NCI-H1930 (cell line): ENCODE data around the gene CBFB.
A peak's percentile ranks its signal among the peaks of the same experiment; 100 is the strongest.
"Not testable (repeated sequence)": the region's sequence is repeated elsewhere in the genome, so short reads cannot be mapped to it uniquely, and the experiment has no call there.

Experiments
- DNase-seq, 2 experiments: peaks; one replicate each; lab custom pipeline; 2025; lab: John Stamatoyannopoulos, UW

CBFB gene

GRCh38 chr16:67028696-67029253 is at the start of gene CBFB:
TSS of gene CBFB (plus strand) at chr16:67029149. CDS start at chr16:67029408, 259 bp downstream.
- peak; percentile 77 to 83 for DNase-seq

GRCh38 chr16:66983033-66983432 is 45.9 kb upstream of the CBFB start:
- no peak for DNase-seq

- no peak for DNase-seq
These were observed 44.0 kb upstream of the CBFB start for GRCh38 chr16:66984892-66985311.

- DNase-seq = no peak
These were observed 42.4 kb upstream of the CBFB start for GRCh38 chr16:66986559-66986958.

- DNase-seq = no peak
These were observed 40.7 kb upstream of the CBFB start, which contains the start of gene CES4A for GRCh38 chr16:66988197-66988788. TSS of gene CES4A (plus strand) at chr16:66988589. CDS start at chr16:66988773, 184 bp downstream.

- no peak for DNase-seq
These were observed 37.3 kb upstream of the CBFB start for GRCh38 chr16:66991545-66992077.

GRCh38 chr16:66993558-66993957 is 35.4 kb upstream of the CBFB start:
- DNase-seq = not testable (repeated sequence)

- DNase-seq = no peak
These were observed 32.5 kb upstream of the CBFB start for GRCh38 chr16:66996324-66996982.

GRCh38 chr16:66996983-66997358 is 32.0 kb upstream of the CBFB start:
- DNase-seq = no peak

GRCh38 chr16:67000384-67001351 is 28.3 kb upstream of the CBFB start:
- no peak for DNase-seq

GRCh38 chr16:67001726-67002125 is 27.2 kb upstream of the CBFB start:
- DNase-seq = no peak

- no peak for DNase-seq
These were observed 21.9 kb upstream of the CBFB start for GRCh38 chr16:67006930-67007658.

- no peak for DNase-seq
These were observed 19.8 kb upstream of the CBFB start for GRCh38 chr16:67009158-67009557.

- no peak for DNase-seq
These were observed 17.7 kb upstream of the CBFB start for GRCh38 chr16:67011274-67011673.

GRCh38 chr16:67013233-67013822 is 15.6 kb upstream of the CBFB start:
- DNase-seq = no peak

- peak; percentile 15 to 26 for DNase-seq
These were observed 14.9 kb upstream of the CBFB start for GRCh38 chr16:67013823-67014633.

- DNase-seq = no peak
These were observed 14.2 kb upstream of the CBFB start for GRCh38 chr16:67014634-67015312.

- no peak for DNase-seq
These were observed 13.6 kb upstream of the CBFB start for GRCh38 chr16:67015313-67015731.

GRCh38 chr16:67016143-67016542 is 12.8 kb upstream of the CBFB start:
- no peak for DNase-seq
